ENCODE results near the gene ACR.
A peak's percentile ranks its signal among the peaks of the same experiment; 100 is the strongest.
"Not testable (repeated sequence)": the region's sequence is repeated elsewhere in the genome, so short reads cannot be mapped to it uniquely, and the experiment has no call there.

Gene ACR

DNA sequence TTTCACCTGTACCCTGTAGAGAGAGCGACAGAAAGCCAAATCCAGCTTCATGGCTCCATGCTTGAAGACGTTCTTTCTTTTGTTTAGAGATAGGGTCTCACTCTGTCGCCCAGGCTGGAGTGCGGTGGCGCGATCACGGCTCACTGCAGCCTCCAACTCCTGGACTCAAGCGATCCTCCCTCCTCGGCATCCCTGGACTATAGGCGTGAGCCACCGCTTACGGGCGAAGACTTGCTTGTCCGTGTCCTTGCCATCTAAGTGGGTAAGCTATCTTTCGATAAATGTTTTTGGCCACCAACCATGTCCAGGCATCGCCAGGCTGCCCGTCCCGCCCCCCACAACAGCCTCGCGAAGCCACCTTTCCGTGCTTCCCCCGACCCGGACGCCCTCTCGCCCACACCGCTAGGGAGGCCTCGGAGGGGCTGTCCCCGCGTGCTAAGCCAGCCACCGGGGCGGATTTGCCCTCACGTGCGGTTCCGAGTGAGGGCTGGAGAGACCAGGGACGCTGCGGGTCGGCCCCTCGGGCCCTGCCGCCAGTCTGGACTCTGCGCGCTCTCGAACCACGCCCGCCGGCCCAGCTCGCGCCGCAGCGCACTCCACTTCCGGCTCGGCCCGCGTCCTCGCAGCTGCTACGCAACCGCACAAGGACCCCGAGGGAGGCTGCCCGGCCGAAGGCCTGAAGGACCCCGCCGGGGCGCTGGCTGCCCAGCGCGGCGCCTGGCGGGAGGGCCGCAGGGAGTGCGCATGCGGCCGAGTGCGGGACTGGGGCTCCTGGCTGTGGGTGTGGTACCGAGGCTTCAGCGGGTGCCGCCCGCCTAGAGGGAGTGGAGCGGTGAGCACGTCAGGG lies 45.3 kb downstream of the ACR start, which contains the start of gene RABL2B:
Gene RABL2B, minus strand, starts transcription at position 604 of the 847 bp plus-strand sequence. CDS start 1,342 bp downstream, outside the sequence.
- peak; percentile 93 for DNase-seq

GRCh38 chr22:50783880-50784276 lies 45.9 kb downstream of the ACR start:
- peak; percentile 59 for DNase-seq

GRCh38 chr22:50785289-50785688 lies 47.3 kb downstream of the ACR start:
- not testable (repeated sequence) for DNase-seq

- not testable (repeated sequence) for DNase-seq
Observed at GRCh38 chr22:50786936-50787335, 48.9 kb downstream of the ACR start.

Data from activated CD8-positive, alpha-beta memory T cell treated with anti-CD3 and anti-CD28 coated beads, Interleukin-2, amount 50 U/mL, for 48 hours (primary cell).